Measurements from ENCODE around the gene TMEM234. TPM values are rescaled to one million over a fixed set of nuclear protein-coding genes. Genes with fewer than 3 reads are reported as not detected.

TMEM234 gene
- total and polyA plus RNA-seq, 2 of the 13 experiments (the other 11 are each of a cell fraction or from before 2014, with no cell fraction given), result 6.1 to 9.0 TPM

- TF ChIP-seq MYC (CRISPR knock-in tag; IDR thresholded peaks at IDR 0.05; ENCODE audit: borderline replicate concordance) (peak; percentile 65; the same call in 1 of the 2 replicates), CENPBD1 (CRISPR knock-in tag; IDR thresholded peaks at IDR 0.05; ENCODE audit: borderline replicate concordance, low read depth) (no peak), ZXDC (CRISPR knock-in tag; IDR thresholded peaks at IDR 0.05) (no peak), ZMYM3 (CRISPR knock-in tag; IDR thresholded peaks at IDR 0.05) (no peak), CENPX (CRISPR knock-in tag; IDR thresholded peaks at IDR 0.05) (no peak), LRRFIP1 (CRISPR knock-in tag; conservative IDR thresholded peaks at IDR 0.05) (no peak), ZNF570 (CRISPR knock-in tag; IDR thresholded peaks at IDR 0.05; ENCODE audit: borderline replicate concordance) (no peak), HNRNPUL1 (IDR thresholded peaks at IDR 0.05; ENCODE audit: low read depth, low read length) (no peak), CBFB (CRISPR knock-in tag; IDR thresholded peaks at IDR 0.05) (0 out of 2 replicates have a peak, but pooled peaks have one; percentile 16), ZNF816 (CRISPR knock-in tag; IDR thresholded peaks at IDR 0.05; ENCODE audit: borderline replicate concordance) (peak; percentile 75; the same call in 1 of the 2 replicates), ZNF530 (CRISPR knock-in tag; IDR thresholded peaks at IDR 0.05; ENCODE audit: low read depth) (no peak), ATF6 (CRISPR knock-in tag; conservative IDR thresholded peaks at IDR 0.05) (no peak), AGO1 (IDR thresholded peaks at IDR 0.05; ENCODE audit: low read depth, low read length, poor library complexity, severe bottlenecking) (no peak), RFX1 (IDR thresholded peaks at IDR 0.05) (peak; percentile 90), ZNF75D (CRISPR knock-in tag; IDR thresholded peaks at IDR 0.05; ENCODE audit: borderline replicate concordance) (no peak), RBM39 (IDR thresholded peaks at IDR 0.05; ENCODE audit: low read depth, low read length, poor library complexity, severe bottlenecking) (no peak), ZSCAN12 (CRISPR knock-in tag; IDR thresholded peaks at IDR 0.05) (no peak), ZNF12 (CRISPR knock-in tag; IDR thresholded peaks at IDR 0.05) (no peak), NFRKB (IDR thresholded peaks at IDR 0.05) (no peak), PRMT3 (CRISPR knock-in tag; IDR thresholded peaks at IDR 0.05; ENCODE audit: borderline replicate concordance, low read depth) (no peak), RFXANK (CRISPR knock-in tag; IDR thresholded peaks at IDR 0.05) (no peak), RBFOX2 (IDR thresholded peaks at IDR 0.05; ENCODE audit: low read depth, low read length) (peak; percentile 48; the same call in 1 of the 2 replicates), FOXC1 (CRISPR knock-in tag; IDR thresholded peaks at IDR 0.05; ENCODE audit: borderline replicate concordance) (no peak)
Observed at GRCh38 chr1:32221980-32222755, at the start of gene TMEM234, which contains the start of gene EIF3I (continued).
